ENCODE data around the gene DDX25.

- no peak for TF ChIP-seq CTCF (optimal IDR thresholded peaks at IDR 0.05 in 1 of 3, IDR thresholded peaks at IDR 0.05 in 1 of 3, conservative IDR thresholded peaks at IDR 0.05 in 1 of 3; ENCODE audit: extremely low read depth in 1 of 3, insufficient read depth in 2 of 3, low read length in 3 of 3)
- no peak for TF ChIP-seq EZH2 (IDR thresholded peaks at IDR 0.05; ENCODE audit: low read length)
These were observed 17.8 kb downstream of the DDX25 start for GRCh38 chr11:125922156-125922555.
